ENCODE measurements around the gene CIRBP. TPM values are rescaled to one million over a fixed set of nuclear protein-coding genes. Genes with fewer than 3 reads are reported as not detected.

CIRBP gene
- total and polyA plus RNA-seq, 2 of the 13 experiments (the other 11 are each of a cell fraction or from before 2014, with no cell fraction given), result 133 to 140 TPM

DNA sequence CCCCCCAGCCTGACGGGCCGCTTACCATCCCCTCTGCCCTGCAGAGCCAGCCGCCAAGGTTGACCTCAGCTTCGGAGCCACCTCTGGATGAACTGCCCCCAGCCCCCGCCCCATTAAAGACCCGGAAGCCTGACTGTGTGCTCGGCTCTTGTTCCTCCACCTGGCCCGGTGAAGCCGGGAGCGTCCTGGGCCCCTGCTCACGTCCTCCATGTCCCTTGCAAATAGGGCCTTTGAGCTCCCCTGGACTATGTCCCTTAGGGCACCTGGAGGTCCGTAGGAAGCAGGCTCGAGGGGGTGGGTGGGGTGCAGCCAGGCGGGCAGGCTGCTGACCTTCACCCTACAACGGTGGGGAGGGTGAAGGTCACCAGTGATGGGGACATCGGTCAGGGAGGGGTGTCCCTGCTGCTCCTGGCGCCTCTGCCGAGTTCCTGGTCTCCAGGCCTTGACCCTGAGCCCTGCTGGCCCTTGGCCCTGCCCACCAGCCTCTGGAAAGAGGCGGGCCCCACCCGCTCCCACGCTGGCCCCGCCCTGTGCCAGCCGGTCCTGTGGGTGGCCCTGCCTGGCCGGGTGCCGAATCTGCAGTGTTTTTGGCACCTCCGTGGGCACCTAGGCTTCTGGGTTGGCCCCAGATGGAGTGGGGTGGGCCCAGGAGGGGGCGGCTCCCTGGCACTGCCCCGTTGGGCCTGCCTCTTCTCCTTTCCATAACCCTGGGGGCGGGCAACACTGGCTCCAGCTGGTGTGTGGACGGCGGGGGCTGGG is 24.3 kb upstream of the CIRBP start (continued):
- TF ChIP-seq, protein P1, sequence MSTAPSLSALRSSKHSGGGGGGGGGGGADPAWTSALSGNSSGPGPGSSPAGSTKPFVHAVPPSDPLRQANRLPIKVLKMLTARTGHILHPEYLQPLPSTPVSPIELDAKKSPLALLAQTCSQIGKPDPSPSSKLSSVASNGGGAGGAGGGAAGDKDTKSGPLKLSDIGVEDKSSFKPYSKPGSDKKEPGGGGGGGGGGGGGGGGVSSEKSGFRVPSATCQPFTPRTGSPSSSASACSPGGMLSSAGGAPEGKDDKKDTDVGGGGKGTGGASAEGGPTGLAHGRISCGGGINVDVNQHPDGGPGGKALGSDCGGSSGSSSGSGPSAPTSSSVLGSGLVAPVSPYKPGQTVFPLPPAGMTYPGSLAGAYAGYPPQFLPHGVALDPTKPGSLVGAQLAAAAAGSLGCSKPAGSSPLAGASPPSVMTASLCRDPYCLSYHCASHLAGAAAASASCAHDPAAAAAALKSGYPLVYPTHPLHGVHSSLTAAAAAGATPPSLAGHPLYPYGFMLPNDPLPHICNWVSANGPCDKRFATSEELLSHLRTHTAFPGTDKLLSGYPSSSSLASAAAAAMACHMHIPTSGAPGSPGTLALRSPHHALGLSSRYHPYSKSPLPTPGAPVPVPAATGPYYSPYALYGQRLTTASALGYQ (CRISPR knock-in tag; IDR thresholded peaks at IDR 0.05), result peak; percentile 83
- TF ChIP-seq TARDBP (CRISPR knock-in tag; IDR thresholded peaks at IDR 0.05), result peak; percentile 87
- TF ChIP-seq ZNF792 (CRISPR knock-in tag; IDR thresholded peaks at IDR 0.05), result no peak
- TF ChIP-seq SATB2 (CRISPR knock-in tag; IDR thresholded peaks at IDR 0.05), result no peak
- no peak for TF ChIP-seq RELA (CRISPR knock-in tag; IDR thresholded peaks at IDR 0.05)
- TF ChIP-seq, protein P2, sequence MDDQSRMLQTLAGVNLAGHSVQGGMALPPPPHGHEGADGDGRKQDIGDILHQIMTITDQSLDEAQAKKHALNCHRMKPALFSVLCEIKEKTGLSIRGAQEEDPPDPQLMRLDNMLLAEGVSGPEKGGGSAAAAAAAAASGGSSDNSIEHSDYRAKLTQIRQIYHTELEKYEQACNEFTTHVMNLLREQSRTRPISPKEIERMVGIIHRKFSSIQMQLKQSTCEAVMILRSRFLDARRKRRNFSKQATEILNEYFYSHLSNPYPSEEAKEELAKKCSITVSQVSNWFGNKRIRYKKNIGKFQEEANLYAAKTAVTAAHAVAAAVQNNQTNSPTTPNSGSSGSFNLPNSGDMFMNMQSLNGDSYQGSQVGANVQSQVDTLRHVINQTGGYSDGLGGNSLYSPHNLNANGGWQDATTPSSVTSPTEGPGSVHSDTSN (CRISPR knock-in tag; IDR thresholded peaks at IDR 0.05; ENCODE audit: borderline replicate concordance), result no peak
- TF ChIP-seq, protein P3, sequence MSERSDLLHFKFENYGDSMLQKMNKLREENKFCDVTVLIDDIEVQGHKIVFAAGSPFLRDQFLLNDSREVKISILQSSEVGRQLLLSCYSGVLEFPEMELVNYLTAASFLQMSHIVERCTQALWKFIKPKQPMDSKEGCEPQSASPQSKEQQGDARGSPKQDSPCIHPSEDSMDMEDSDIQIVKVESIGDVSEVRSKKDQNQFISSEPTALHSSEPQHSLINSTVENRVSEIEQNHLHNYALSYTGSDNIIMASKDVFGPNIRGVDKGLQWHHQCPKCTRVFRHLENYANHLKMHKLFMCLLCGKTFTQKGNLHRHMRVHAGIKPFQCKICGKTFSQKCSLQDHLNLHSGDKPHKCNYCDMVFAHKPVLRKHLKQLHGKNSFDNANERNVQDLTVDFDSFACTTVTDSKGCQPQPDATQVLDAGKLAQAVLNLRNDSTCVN (CRISPR knock-in tag; IDR thresholded peaks at IDR 0.05; ENCODE audit: borderline replicate concordance), result peak; percentile 76; the same call in 1 of the 2 replicates
- no peak for TF ChIP-seq EZH2 (conservative IDR thresholded peaks at IDR 0.05; ENCODE audit: low read depth, low read length)
- TF ChIP-seq ZBTB20 (CRISPR knock-in tag; IDR thresholded peaks at IDR 0.05; ENCODE audit: borderline replicate concordance, low read depth), result 0 out of 2 replicates have a peak, but pooled peaks have one; percentile 27
- TF ChIP-seq ARHGAP35 (CRISPR knock-in tag; IDR thresholded peaks at IDR 0.05; ENCODE audit: borderline replicate concordance), result peak; percentile 20
- no peak; the same call in 1 of the 2 replicates for TF ChIP-seq NRL (CRISPR knock-in tag; IDR thresholded peaks at IDR 0.05; ENCODE audit: borderline replicate concordance)
- TF ChIP-seq, protein P4, sequence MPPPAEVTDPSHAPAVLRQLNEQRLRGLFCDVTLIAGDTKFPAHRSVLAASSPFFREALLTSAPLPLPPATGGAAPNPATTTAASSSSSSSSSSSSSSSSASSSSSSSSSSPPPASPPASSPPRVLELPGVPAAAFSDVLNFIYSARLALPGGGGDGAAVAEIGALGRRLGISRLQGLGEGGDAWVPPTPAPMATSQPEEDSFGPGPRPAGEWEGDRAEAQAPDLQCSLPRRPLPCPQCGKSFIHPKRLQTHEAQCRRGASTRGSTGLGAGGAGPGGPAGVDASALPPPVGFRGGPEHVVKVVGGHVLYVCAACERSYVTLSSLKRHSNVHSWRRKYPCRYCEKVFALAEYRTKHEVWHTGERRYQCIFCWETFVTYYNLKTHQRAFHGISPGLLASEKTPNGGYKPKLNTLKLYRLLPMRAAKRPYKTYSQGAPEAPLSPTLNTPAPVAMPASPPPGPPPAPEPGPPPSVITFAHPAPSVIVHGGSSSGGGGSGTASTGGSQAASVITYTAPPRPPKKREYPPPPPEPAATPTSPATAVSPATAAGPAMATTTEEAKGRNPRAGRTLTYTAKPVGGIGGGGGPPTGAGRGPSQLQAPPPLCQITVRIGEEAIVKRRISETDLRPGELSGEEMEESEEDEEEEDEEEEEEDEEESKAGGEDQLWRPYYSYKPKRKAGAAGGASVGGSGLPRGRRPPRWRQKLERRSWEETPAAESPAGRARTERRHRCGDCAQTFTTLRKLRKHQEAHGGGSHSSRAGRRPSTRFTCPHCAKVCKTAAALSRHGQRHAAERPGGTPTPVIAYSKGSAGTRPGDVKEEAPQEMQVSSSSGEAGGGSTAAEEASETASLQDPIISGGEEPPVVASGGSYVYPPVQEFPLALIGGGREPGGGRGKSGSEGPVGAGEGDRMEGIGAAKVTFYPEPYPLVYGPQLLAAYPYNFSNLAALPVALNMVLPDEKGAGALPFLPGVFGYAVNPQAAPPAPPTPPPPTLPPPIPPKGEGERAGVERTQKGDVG (CRISPR knock-in tag; IDR thresholded peaks at IDR 0.05; ENCODE audit: borderline replicate concordance), result no peak
- no peak for TF ChIP-seq ZNF713 (CRISPR knock-in tag; IDR thresholded peaks at IDR 0.05)
- peak; percentile 59; the same call in 1 of the 2 replicates for TF ChIP-seq ZSCAN21 (CRISPR knock-in tag; IDR thresholded peaks at IDR 0.05; ENCODE audit: borderline replicate concordance)
- peak; percentile 91 for TF ChIP-seq ASH2L (IDR thresholded peaks at IDR 0.05; ENCODE audit: insufficient read length, low read depth, low read length)
- TF ChIP-seq, protein P5, sequence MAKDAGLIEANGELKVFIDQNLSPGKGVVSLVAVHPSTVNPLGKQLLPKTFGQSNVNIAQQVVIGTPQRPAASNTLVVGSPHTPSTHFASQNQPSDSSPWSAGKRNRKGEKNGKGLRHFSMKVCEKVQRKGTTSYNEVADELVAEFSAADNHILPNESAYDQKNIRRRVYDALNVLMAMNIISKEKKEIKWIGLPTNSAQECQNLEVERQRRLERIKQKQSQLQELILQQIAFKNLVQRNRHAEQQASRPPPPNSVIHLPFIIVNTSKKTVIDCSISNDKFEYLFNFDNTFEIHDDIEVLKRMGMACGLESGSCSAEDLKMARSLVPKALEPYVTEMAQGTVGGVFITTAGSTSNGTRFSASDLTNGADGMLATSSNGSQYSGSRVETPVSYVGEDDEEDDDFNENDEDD (CRISPR knock-in tag; IDR thresholded peaks at IDR 0.05; ENCODE audit: borderline replicate concordance), result peak; percentile 59; the same call in 1 of the 2 replicates
- TF ChIP-seq SNAI1 (CRISPR knock-in tag; IDR thresholded peaks at IDR 0.05; ENCODE audit: borderline replicate concordance), result no peak
- TF ChIP-seq MAFG (CRISPR knock-in tag; IDR thresholded peaks at IDR 0.05), result no peak

Measured in HepG2 (cell line).